ENCODE measurements around the gene SPIRE1. TPM values are rescaled to one million over a fixed set of nuclear protein-coding genes. Genes with fewer than 3 reads are reported as not detected.
A peak's percentile ranks its signal among the peaks of the same experiment; 100 is the strongest.
"Not testable (repeated sequence)": the region's sequence is repeated elsewhere in the genome, so short reads cannot be mapped to it uniquely, and the experiment has no call there.

The SPIRE1 gene
- total RNA-seq, 1 donor from 2014 or later: 17.8 TPM

- no peak for DNase-seq (ENCODE audit: low spot score)
Observed at GRCh38 chr18:12554796-12555388, 103.0 kb downstream of the SPIRE1 start.

GRCh38 chr18:12552879-12553242 lies 105.0 kb downstream of the SPIRE1 start:
- DNase-seq (ENCODE audit: low spot score): peak; percentile 12

- peak; percentile 40 for DNase-seq (ENCODE audit: low spot score)
Observed at GRCh38 chr18:12551943-12552878, 105.7 kb downstream of the SPIRE1 start.

- DNase-seq (ENCODE audit: low spot score): peak; percentile 13
Observed at GRCh38 chr18:12551466-12551865, 106.4 kb downstream of the SPIRE1 start.

GRCh38 chr18:12543697-12544096 lies 114.2 kb downstream of the SPIRE1 start:
- no peak for DNase-seq (ENCODE audit: low spot score)

- DNase-seq (ENCODE audit: low spot score): no peak
Observed at GRCh38 chr18:12540751-12541150, 117.2 kb downstream of the SPIRE1 start.

GRCh38 chr18:12539158-12539557 lies 118.7 kb downstream of the SPIRE1 start:
- DNase-seq (ENCODE audit: low spot score): not testable (repeated sequence)

- no peak for DNase-seq (ENCODE audit: low spot score)
Observed at GRCh38 chr18:12534820-12535219, 123.1 kb downstream of the SPIRE1 start.

- DNase-seq (ENCODE audit: low spot score): no peak
Observed at GRCh38 chr18:12532661-12533060, 125.2 kb downstream of the SPIRE1 start.

- DNase-seq (ENCODE audit: low spot score): no peak
Observed at GRCh38 chr18:12531749-12532148, 126.2 kb downstream of the SPIRE1 start.

GRCh38 chr18:12520442-12520992 lies 137.4 kb downstream of the SPIRE1 start:
- no peak for DNase-seq (ENCODE audit: low spot score)

- DNase-seq (ENCODE audit: low spot score): no peak
Observed at GRCh38 chr18:12518832-12519531, 138.9 kb downstream of the SPIRE1 start.

GRCh38 chr18:12518326-12518725 lies 139.6 kb downstream of the SPIRE1 start:
- DNase-seq (ENCODE audit: low spot score): no peak

- no peak for DNase-seq (ENCODE audit: low spot score)
Observed at GRCh38 chr18:12517142-12517825, 140.6 kb downstream of the SPIRE1 start.

- no peak for DNase-seq (ENCODE audit: low spot score)
Observed at GRCh38 chr18:12516049-12516630, 141.8 kb downstream of the SPIRE1 start.

- DNase-seq (ENCODE audit: low spot score): no peak
Observed at GRCh38 chr18:12515550-12515949, 142.4 kb downstream of the SPIRE1 start.

GRCh38 chr18:12507007-12507406 lies 150.9 kb downstream of the SPIRE1 start:
- DNase-seq (ENCODE audit: low spot score): no peak

GRCh38 chr18:12500986-12501385 lies 156.9 kb downstream of the SPIRE1 start:
- DNase-seq (ENCODE audit: low spot score): no peak

- DNase-seq (ENCODE audit: low spot score): no peak
Observed at GRCh38 chr18:12497839-12498238, 160.1 kb downstream of the SPIRE1 start.

- no peak for DNase-seq (ENCODE audit: low spot score)
Observed at GRCh38 chr18:12497296-12497695, 160.6 kb downstream of the SPIRE1 start.

GRCh38 chr18:12492907-12493306 lies 165.0 kb downstream of the SPIRE1 start:
- no peak for DNase-seq (ENCODE audit: low spot score)

All from mucosa of gallbladder (tissue), 1 donor.